ENCODE measurements around the gene COPRS. TPM values are rescaled to one million over a fixed set of nuclear protein-coding genes. Genes with fewer than 3 reads are reported as not detected.

The COPRS gene
- total RNA-seq, 1 donor from 2014 or later: 27.0 TPM

DNA sequence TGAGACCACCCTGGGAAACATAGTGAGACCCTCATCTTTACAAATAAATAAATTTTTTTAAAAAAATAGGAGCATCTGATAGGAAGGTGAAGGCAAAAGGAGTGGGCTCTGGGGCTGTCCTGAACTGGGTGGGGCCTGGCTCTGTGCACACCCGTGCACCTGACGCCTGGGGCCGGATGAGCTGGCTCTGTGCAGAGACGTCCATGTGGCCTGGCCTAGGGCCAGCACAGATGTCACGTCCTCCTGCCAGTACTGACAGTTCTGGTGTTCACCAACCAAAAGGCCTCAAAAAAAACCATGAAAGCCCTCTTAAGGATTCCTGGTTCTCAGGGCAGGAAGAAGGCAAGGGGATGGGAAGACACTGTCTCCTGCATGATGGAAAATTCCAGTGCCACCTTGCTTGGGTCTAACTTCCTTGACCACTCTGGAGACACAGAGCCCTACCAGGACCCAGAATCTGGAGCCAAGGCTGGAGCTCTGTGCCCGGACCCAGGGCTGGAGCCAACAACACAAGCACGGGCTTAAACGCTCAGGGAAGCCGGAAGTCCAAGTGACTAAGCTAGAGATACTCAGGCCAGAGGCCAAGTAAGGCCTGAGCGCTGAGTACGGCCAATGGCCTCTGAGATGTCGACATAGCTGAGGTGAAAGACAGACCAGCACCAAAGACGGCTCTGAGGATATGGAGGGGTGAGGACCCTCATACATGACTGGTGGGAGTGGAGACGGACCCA lies 32.9 kb downstream of the COPRS start:
- DNase-seq: no peak

GRCh38 chr17:31824766-31825360 lies 34.2 kb downstream of the COPRS start:
- ChIA-PET POLR2A (no interaction called here), CTCF (no interaction called here)
- H3K4me3 Mint-ChIP-seq: no peak overlapping the region
- DNase-seq (no peak), ATAC-seq (ENCODE audit: low read depth) (no peak)
- TF ChIP-seq, protein P1, sequence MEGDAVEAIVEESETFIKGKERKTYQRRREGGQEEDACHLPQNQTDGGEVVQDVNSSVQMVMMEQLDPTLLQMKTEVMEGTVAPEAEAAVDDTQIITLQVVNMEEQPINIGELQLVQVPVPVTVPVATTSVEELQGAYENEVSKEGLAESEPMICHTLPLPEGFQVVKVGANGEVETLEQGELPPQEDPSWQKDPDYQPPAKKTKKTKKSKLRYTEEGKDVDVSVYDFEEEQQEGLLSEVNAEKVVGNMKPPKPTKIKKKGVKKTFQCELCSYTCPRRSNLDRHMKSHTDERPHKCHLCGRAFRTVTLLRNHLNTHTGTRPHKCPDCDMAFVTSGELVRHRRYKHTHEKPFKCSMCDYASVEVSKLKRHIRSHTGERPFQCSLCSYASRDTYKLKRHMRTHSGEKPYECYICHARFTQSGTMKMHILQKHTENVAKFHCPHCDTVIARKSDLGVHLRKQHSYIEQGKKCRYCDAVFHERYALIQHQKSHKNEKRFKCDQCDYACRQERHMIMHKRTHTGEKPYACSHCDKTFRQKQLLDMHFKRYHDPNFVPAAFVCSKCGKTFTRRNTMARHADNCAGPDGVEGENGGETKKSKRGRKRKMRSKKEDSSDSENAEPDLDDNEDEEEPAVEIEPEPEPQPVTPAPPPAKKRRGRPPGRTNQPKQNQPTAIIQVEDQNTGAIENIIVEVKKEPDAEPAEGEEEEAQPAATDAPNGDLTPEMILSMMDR (IDR thresholded peaks at IDR 0.05): no peak
- intact Hi-C loops (cut with micrococcal nuclease): no loop called here
- H3K36me3 Mint-ChIP-seq (ENCODE audit: low read depth): no peaks in the 10 kb centered on the region
- peaks cover 9% of the 10 kb centered on the region for H3K27me3 Mint-ChIP-seq
- H3K27ac Mint-ChIP-seq: no peak overlapping the region
- no peaks in the 10 kb centered on the region for H3K9me3 Mint-ChIP-seq
- H3K4me1 Mint-ChIP-seq: no peaks in the 10 kb centered on the region

More for the DNA sequence above, 32.9 kb downstream of the COPRS start:
- POLR2A ChIA-PET: no interaction called here
- Mint-ChIP-seq H3K4me3 (no peak overlapping the region), H3K36me3 (ENCODE audit: low read depth) (no peaks in the 10 kb centered on the region), H3K27ac (no peak overlapping the region), H3K9me3 (no peaks in the 10 kb centered on the region), H3K4me1 (no peaks in the 10 kb centered on the region), H3K27me3 (peaks cover 6% of the 10 kb centered on the region)
- ATAC-seq (ENCODE audit: low read depth): no peak
- CTCF ChIA-PET: no interaction called here
- TF ChIP-seq, protein P1 (IDR thresholded peaks at IDR 0.05): no peak
- intact Hi-C loops (cut with micrococcal nuclease): no loop called here

DNA sequence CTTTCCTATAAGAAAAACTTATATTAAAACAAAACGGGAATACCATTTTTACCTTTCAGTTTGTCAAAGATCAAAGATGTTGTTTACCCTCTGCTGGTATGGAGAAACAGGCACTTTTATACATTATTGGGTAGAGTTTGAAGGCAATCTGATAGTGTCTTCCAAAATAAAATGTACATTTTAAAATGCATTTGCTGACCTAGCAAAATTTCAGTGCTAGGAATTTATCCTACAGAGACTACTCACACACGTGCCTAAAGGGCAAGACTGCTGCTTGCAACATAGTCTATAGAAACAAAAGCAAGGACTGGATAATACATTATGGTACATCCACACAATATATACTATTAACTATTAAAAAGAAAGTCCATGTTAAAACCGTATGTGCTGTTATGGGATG lies 36.0 kb downstream of the COPRS start:
- Mint-ChIP-seq H3K27me3 (peaks cover 9% of the 10 kb centered on the region), H3K9me3 (no peaks in the 10 kb centered on the region), H3K27ac (no peak overlapping the region)

GRCh38 chr17:31820691-31821435 lies 38.2 kb downstream of the COPRS start:
- intact Hi-C loops (cut with micrococcal nuclease): no loop called here
- POLR2A ChIA-PET: no interaction called here

More for the DNA sequence above, 36.0 kb downstream of the COPRS start:
- TF ChIP-seq, protein P1 (IDR thresholded peaks at IDR 0.05): no peak
- Mint-ChIP-seq H3K4me3 (no peak overlapping the region), H3K4me1 (no peaks in the 10 kb centered on the region), H3K36me3 (ENCODE audit: low read depth) (no peaks in the 10 kb centered on the region)
- POLR2A ChIA-PET: no interaction called here
- intact Hi-C loops (cut with micrococcal nuclease): no loop called here
- CTCF ChIA-PET: no interaction called here
- DNase-seq (no peak), ATAC-seq (ENCODE audit: low read depth) (no peak)

More at GRCh38 chr17:31820691-31821435, 38.2 kb downstream of the COPRS start:
- TF ChIP-seq, protein P1 (IDR thresholded peaks at IDR 0.05): no peak
- Mint-ChIP-seq H3K36me3 (ENCODE audit: low read depth) (no peaks in the 10 kb centered on the region), H3K9me3 (no peaks in the 10 kb centered on the region), H3K27ac (no peak overlapping the region), H3K4me1 (no peaks in the 10 kb centered on the region), H3K27me3 (peaks cover 8% of the 10 kb centered on the region), H3K4me3 (no peak overlapping the region)
- CTCF ChIA-PET: no interaction called here
- no peak for DNase-seq
- no peak for ATAC-seq (ENCODE audit: low read depth)

Data from activated B cell treated with CpG ODN at 0.5 μM for 24 hours (primary cell).